Measurements from ENCODE around the gene PTPA. TPM values are rescaled to one million over a fixed set of nuclear protein-coding genes. Genes with fewer than 3 reads are reported as not detected.

The PTPA gene
- total and polyA plus RNA-seq, 10 of the 15 experiments (the other 5 are each of a cell fraction or from before 2014, with no cell fraction given) = 1.6 to 111 (median 55.1) TPM

DNA sequence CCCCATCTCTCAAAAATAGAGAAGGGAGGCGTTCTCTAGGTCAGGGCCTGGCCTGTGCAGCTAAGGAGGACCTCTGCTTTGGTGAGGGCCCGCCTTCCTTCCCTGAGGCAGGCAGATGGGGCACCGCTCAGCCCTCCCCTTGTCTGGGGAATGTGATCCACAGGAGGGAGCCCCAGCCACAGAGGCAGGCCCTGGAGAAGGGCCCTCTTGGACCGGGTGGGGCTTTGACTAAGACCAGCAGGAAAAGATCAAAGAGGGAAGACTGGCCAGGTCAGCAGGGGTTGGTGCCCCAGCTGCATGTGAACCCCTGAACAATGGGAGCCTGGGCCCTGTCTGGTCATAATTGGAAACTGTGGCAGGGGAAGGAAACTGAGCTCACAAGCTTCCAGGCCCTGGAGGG lies 21.9 kb downstream of the PTPA start (continued):
- TF ChIP-seq SPI1 (IDR thresholded peaks at IDR 0.05; ENCODE audit: borderline replicate concordance, insufficient read depth, low read depth, low read length) = no peak
- TF ChIP-seq NFIC (IDR thresholded peaks at IDR 0.05; ENCODE audit: low read depth, low read length) = no peak
- no peak for TF ChIP-seq IKZF2 (IDR thresholded peaks at IDR 0.05)
- TF ChIP-seq SMAD5 (IDR thresholded peaks at IDR 0.05; ENCODE audit: low read depth) = no peak
- TF ChIP-seq IKZF1 (conservative IDR thresholded peaks at IDR 0.05) = no peak
- TF ChIP-seq, protein P1, sequence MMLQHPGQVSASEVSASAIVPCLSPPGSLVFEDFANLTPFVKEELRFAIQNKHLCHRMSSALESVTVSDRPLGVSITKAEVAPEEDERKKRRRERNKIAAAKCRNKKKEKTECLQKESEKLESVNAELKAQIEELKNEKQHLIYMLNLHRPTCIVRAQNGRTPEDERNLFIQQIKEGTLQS (IDR thresholded peaks at IDR 0.05; ENCODE audit: borderline replicate concordance, extremely low read depth, low read depth, low read length) = no peak
- no peak for TF ChIP-seq ETV6 (conservative IDR thresholded peaks at IDR 0.05 in 1 of 2, IDR thresholded peaks at IDR 0.05 in 1 of 2; ENCODE audit: borderline replicate concordance in 1 of 2, low read depth in 1 of 2)
- TF ChIP-seq NBN (IDR thresholded peaks at IDR 0.05) = no peak

DNA sequence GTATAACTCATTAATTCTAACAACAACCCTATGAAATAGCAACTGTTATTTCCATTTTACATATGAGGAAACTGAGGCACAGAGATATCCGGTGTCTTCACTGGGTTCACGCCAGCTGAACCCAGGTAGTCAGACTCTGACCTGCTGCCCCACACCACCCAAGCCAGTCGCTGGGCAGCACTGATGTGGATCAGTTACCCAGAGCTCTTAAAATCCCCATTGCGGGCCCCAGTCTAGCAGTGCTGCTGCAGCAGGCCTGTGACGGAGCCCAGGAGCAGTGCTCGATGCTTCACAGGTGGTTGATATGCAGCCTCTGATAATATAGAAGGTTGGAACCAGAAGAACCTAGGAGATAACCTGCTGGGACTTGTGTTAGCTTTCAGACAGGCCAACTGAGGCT lies 24.3 kb downstream of the PTPA start:
- H3K4me3 ChIP-seq = no peak overlapping the region
- no peaks in the 10 kb centered on the region for H3K79me2 ChIP-seq (ENCODE audit: control insufficient read depth, insufficient read depth, low read length)
- H3K9me3 ChIP-seq (replicated peaks; ENCODE audit: control insufficient read depth, insufficient read depth, low read length) = no peaks in the 10 kb centered on the region
- intact Hi-C loops (cut with micrococcal nuclease; ENCODE audit: unreplicated experiment) = loop anchor here (5.0 kb wide), 1 partner anchor 647 kb away; no protein-coding TSS in a partner anchor
- H3K27ac ChIP-seq (ENCODE audit: control insufficient read depth, insufficient read depth) = no peak overlapping the region
- no peaks in the 10 kb centered on the region for H4K20me1 ChIP-seq (ENCODE audit: control insufficient read depth, insufficient read depth)
- no TSS peak for BruUV-seq (replicated peaks)
- H3K9ac ChIP-seq (ENCODE audit: control insufficient read depth, insufficient read depth, low read length) = no peak overlapping the region
- no peaks in the 10 kb centered on the region for H3K27me3 ChIP-seq (replicated peaks in 1 of 2; ENCODE audit: control insufficient read depth in 2 of 2, insufficient read depth in 2 of 2, low read length in 1 of 2)
- RAD21 ChIA-PET (ENCODE audit: unreplicated experiment) = interaction anchor here (1.1 kb wide), 1 partner anchor 474 kb away, joined by 4 read pairs; no protein-coding TSS in a partner anchor
- CTCF ChIA-PET = interaction anchor here (1.0 to 11.5 kb wide), 5 partner anchors 7 to 489 kb away, joined by 3 to 194 read pairs (median 70); partner anchors contain the start of gene NTMT1
- FAIRE-seq = no peak
- peaks cover 11 to 26% of the 10 kb centered on the region in 2 experiments for H3K36me3 ChIP-seq (ENCODE audit: control insufficient read depth in 2 of 2, insufficient read depth in 2 of 2, low read length in 1 of 2)
- SMC1A ChIA-PET (ENCODE audit: uncharacterized antibody, unreplicated experiment) = interaction anchor here (1.2 kb wide), 1 partner anchor 49 kb away, joined by 3 read pairs; no protein-coding TSS in a partner anchor
- ATAC-seq = no peak
- peaks cover 13% of the 10 kb centered on the region for H3K4me1 ChIP-seq (ENCODE audit: control insufficient read depth, insufficient read depth, low read length)
- in situ Hi-C loops (cut with MboI) = no loop called here
- no peak overlapping the region for H3K4me2 ChIP-seq (ENCODE audit: control insufficient read depth, insufficient read depth)
- no peak for DNase-seq (ENCODE audit: low read depth, low spot score)
- POLR2A ChIA-PET = no interaction called here
- 78% methylated on average over 6 of the region's 6 CpGs for WGBS (ENCODE audit: insufficient coverage, insufficient replicate concordance, low lambda C conversion rate, missing lambda C conversion rate)
- no peak overlapping the region for H2AFZ ChIP-seq (ENCODE audit: control insufficient read depth, low read depth, low read length)
- no peak for TF ChIP-seq IKZF2 (IDR thresholded peaks at IDR 0.05)
- TF ChIP-seq, protein P2, sequence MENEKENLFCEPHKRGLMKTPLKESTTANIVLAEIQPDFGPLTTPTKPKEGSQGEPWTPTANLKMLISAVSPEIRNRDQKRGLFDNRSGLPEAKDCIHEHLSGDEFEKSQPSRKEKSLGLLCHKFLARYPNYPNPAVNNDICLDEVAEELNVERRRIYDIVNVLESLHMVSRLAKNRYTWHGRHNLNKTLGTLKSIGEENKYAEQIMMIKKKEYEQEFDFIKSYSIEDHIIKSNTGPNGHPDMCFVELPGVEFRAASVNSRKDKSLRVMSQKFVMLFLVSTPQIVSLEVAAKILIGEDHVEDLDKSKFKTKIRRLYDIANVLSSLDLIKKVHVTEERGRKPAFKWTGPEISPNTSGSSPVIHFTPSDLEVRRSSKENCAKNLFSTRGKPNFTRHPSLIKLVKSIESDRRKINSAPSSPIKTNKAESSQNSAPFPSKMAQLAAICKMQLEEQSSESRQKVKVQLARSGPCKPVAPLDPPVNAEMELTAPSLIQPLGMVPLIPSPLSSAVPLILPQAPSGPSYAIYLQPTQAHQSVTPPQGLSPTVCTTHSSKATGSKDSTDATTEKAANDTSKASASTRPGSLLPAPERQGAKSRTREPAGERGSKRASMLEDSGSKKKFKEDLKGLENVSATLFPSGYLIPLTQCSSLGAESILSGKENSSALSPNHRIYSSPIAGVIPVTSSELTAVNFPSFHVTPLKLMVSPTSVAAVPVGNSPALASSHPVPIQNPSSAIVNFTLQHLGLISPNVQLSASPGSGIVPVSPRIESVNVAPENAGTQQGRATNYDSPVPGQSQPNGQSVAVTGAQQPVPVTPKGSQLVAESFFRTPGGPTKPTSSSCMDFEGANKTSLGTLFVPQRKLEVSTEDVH (IDR thresholded peaks at IDR 0.05; ENCODE audit: low read depth, partially characterized antibody) = no peak
- no peak for TF ChIP-seq PML (IDR thresholded peaks at IDR 0.05; ENCODE audit: low read length)
- TF ChIP-seq, protein P3, sequence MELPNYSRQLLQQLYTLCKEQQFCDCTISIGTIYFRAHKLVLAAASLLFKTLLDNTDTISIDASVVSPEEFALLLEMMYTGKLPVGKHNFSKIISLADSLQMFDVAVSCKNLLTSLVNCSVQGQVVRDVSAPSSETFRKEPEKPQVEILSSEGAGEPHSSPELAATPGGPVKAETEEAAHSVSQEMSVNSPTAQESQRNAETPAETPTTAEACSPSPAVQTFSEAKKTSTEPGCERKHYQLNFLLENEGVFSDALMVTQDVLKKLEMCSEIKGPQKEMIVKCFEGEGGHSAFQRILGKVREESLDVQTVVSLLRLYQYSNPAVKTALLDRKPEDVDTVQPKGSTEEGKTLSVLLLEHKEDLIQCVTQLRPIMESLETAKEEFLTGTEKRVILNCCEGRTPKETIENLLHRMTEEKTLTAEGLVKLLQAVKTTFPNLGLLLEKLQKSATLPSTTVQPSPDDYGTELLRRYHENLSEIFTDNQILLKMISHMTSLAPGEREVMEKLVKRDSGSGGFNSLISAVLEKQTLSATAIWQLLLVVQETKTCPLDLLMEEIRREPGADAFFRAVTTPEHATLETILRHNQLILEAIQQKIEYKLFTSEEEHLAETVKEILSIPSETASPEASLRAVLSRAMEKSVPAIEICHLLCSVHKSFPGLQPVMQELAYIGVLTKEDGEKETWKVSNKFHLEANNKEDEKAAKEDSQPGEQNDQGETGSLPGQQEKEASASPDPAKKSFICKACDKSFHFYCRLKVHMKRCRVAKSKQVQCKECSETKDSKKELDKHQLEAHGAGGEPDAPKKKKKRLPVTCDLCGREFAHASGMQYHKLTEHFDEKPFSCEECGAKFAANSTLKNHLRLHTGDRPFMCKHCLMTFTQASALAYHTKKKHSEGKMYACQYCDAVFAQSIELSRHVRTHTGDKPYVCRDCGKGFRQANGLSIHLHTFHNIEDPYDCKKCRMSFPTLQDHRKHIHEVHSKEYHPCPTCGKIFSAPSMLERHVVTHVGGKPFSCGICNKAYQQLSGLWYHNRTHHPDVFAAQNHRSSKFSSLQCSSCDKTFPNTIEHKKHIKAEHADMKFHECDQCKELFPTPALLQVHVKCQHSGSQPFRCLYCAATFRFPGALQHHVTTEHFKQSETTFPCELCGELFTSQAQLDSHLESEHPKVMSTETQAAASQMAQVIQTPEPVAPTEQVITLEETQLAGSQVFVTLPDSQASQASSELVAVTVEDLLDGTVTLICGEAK (IDR thresholded peaks at IDR 0.05; ENCODE audit: borderline replicate concordance) = no peak
- no peak for TF ChIP-seq SREBF2 (IDR thresholded peaks at IDR 0.05; ENCODE audit: low read length)
- TF ChIP-seq RAD51 (IDR thresholded peaks at IDR 0.05) = no peak
- TF ChIP-seq NR2F1 (conservative IDR thresholded peaks at IDR 0.05) = no peak
- TF ChIP-seq GATAD2B (conservative IDR thresholded peaks at IDR 0.05; ENCODE audit: low read depth) = no peak
- TF ChIP-seq TCF3 (IDR thresholded peaks at IDR 0.05; ENCODE audit: borderline replicate concordance, insufficient read depth, low read depth, low read length) = no peak
- TF ChIP-seq ZZZ3 (IDR thresholded peaks at IDR 0.05; ENCODE audit: control insufficient read depth, insufficient read length, low read depth) = no peak
